SK-N-SH (cell line): ENCODE results near the gene MYD88. TPM values are rescaled to one million over a fixed set of nuclear protein-coding genes. Genes with fewer than 3 reads are reported as not detected.

ENCODE experiments used
- CTCF ChIA-PET: fragments of 300-600, 350-600 bp; formaldehyde crosslinking; extraction: SDS; loops from one replicate; lab custom pipeline; 2021; lab: Yijun Ruan, JAX
- POLR2A ChIA-PET: fragments of 350-600 bp; sonication (Branson Sonifier 250); formaldehyde crosslinking; extraction: SDS; loops from one replicate; lab custom pipeline; 2020; ENCODE audit warnings: antibody characterized with exemption, inconsistent platforms; lab: Yijun Ruan, JAX
- DNase-seq: peaks from one replicate; pipeline ENCODE4 v3.0.0; 2012
- H2AFZ ChIP-seq: fragments of 200-600 bp; sonication (generic); 2 replicates; pipeline ENCODE4 v1.8.1; 2016; ENCODE audit warnings: antibody characterized with exemption, mild to moderate bottlenecking, low read depth
- H3F3A ChIP-seq: fragments of 200-600 bp; sonication (generic); replicated peaks from 2 replicates; pipeline ENCODE3; 2016; ENCODE audit warnings: antibody characterized with exemption, mild to moderate bottlenecking; ENCODE audit not compliant: insufficient read depth
- H3K27ac ChIP-seq, 2 experiments: fragments of 200-500 bp in 1 of 2; fragments of 200-600 bp in 1 of 2; sonication (Bioruptor generic) in 1 of 2; sonication (generic), shearing (Covaris generic) in 1 of 2; 2 replicates each; pipeline versions ENCODE4 v1.5.1 to v1.6.1; 2014 to 2016; ENCODE audit warnings: low read depth in 2 of 2, inconsistent platforms in 1 of 2, low read length in 1 of 2, mild to moderate bottlenecking in 1 of 2, mixed read lengths in 1 of 2
- H3K27me3 ChIP-seq: fragments of 200-600 bp; sonication (generic), shearing (Covaris generic); 2 replicates; pipeline ENCODE4 v1.6.1; 2016; ENCODE audit warnings: mixed run types; ENCODE audit not compliant: insufficient read depth
- H3K36me3 ChIP-seq, 2 experiments: fragments of 200-500 bp in 1 of 2; fragments of 200-600 bp in 1 of 2; sonication (Bioruptor generic) in 1 of 2; sonication (generic) in 1 of 2; replicated peaks in 1 of 2; 2 replicates each; pipeline versions ENCODE3 to v1.5.1; 2014 to 2016; ENCODE audit warnings: low read length in 1 of 2, mild to moderate bottlenecking in 1 of 2; ENCODE audit not compliant: insufficient read depth in 2 of 2, control insufficient read depth in 1 of 2
- H3K4me1 ChIP-seq, 2 experiments: fragments of 200-500 bp in 1 of 2; fragments of 200-600 bp in 1 of 2; sonication (Bioruptor generic) in 1 of 2; sonication (generic), shearing (Covaris generic) in 1 of 2; 2 replicates each; pipeline versions ENCODE4 v1.5.1 to v1.6.1; 2014 to 2016; ENCODE audit warnings: low read depth in 1 of 2, low read length in 1 of 2, mixed run types in 1 of 2; ENCODE audit not compliant: insufficient read depth in 2 of 2, control insufficient read depth in 1 of 2
- H3K4me2 ChIP-seq: fragments of 200-600 bp; sonication (generic), shearing (Covaris generic); 2 replicates; pipeline ENCODE4 v1.6.1; 2017; ENCODE audit warnings: mixed run types
- H3K4me3 ChIP-seq, 2 experiments: fragments of 200-500 bp in 1 of 2; fragments of 200-600 bp in 1 of 2; sonication (Bioruptor generic) in 1 of 2; sonication (generic), shearing (Covaris generic) in 1 of 2; 2 replicates each; pipeline versions ENCODE4 v1.5.1 to v1.8.1; 2014 to 2016; ENCODE audit warnings: low read depth in 2 of 2, inconsistent platforms in 1 of 2, low read length in 1 of 2, mild to moderate bottlenecking in 1 of 2, mixed read lengths in 1 of 2, moderate library complexity in 1 of 2
- H3K79me2 ChIP-seq: fragments of 200-600 bp; sonication (generic); 2 replicates; pipeline ENCODE4 v1.8.1; 2017; ENCODE audit warnings: mild to moderate bottlenecking; ENCODE audit not compliant: insufficient read depth
- H3K9ac ChIP-seq: fragments of 200-600 bp; sonication (generic); 2 replicates; pipeline ENCODE4 v1.6.1; 2017; ENCODE audit warnings: mixed run types
- H3K9me2 ChIP-seq: fragments of 200-600 bp; sonication (generic); 2 replicates; pipeline ENCODE4 v1.6.1; 2017; ENCODE audit warnings: mixed run types
- H3K9me3 ChIP-seq: fragments of 200-600 bp; sonication (generic); 2 replicates; pipeline ENCODE4 v1.6.1; 2017; ENCODE audit warnings: mixed run types, mild to moderate bottlenecking, moderate library complexity
- H4K20me1 ChIP-seq: fragments of 200-600 bp; sonication (generic); 2 replicates; pipeline ENCODE4 v1.6.1; 2017; ENCODE audit warnings: mild to moderate bottlenecking, mixed run types; ENCODE audit not compliant: insufficient read depth
- ELF1 ChIP-seq: IDR thresholded peaks from 2 replicates; pipeline ENCODE4 v1.4.0; 2012
- EP300 ChIP-seq, 2 experiments: IDR thresholded peaks; 2 replicates each; pipeline versions ENCODE4 v1.4.0 to v1.6.1; 2012; ENCODE audit warnings: borderline replicate concordance in 1 of 2, low read depth in 1 of 2, low read length in 1 of 2
- EZH2phosphoT487 ChIP-seq: fragments of 200-600 bp; sonication (generic); IDR thresholded peaks from 2 replicates; pipeline ENCODE4 v1.6.1; 2017; ENCODE audit warnings: low read depth, mixed run types, mild to moderate bottlenecking, antibody characterized with exemption, moderate library complexity, borderline replicate concordance
- FOXJ3 ChIP-seq: sonication (generic); formaldehyde crosslinking; IDR thresholded peaks from 2 replicates; pipeline ENCODE4 v1.5.1; 2020; ENCODE audit warnings: mild to moderate bottlenecking, missing genetic modification reagents
- FOXM1 ChIP-seq: IDR thresholded peaks from 2 replicates; pipeline ENCODE4 v1.4.0; 2012; ENCODE audit warnings: low read depth, mild to moderate bottlenecking
- GABPA ChIP-seq: IDR thresholded peaks from 2 replicates; pipeline ENCODE4 v1.4.0; 2012; ENCODE audit warnings: low read depth, mild to moderate bottlenecking
- GATA2 ChIP-seq: sonication (generic); formaldehyde crosslinking; IDR thresholded peaks from 2 replicates; pipeline ENCODE4 v1.5.0; 2020; ENCODE audit warnings: mild to moderate bottlenecking, missing genetic modification reagents
- IRF3 ChIP-seq: fragments of 150-350 bp; IDR thresholded peaks from 2 replicates; pipeline ENCODE4 v1.6.1; 2016; ENCODE audit warnings: mild to moderate bottlenecking, low read depth, low read length
- MXI1 ChIP-seq: IDR thresholded peaks from 2 replicates; pipeline ENCODE4 v1.6.1; 2012; ENCODE audit warnings: mild to moderate bottlenecking, low read depth, low read length, improper control_type of control experiment
- NFIC ChIP-seq: IDR thresholded peaks from 2 replicates; pipeline ENCODE4 v1.4.0; 2012; ENCODE audit warnings: borderline replicate concordance
- NRF1 ChIP-seq: IDR thresholded peaks from 2 replicates; pipeline ENCODE4 v1.6.1; 2012; ENCODE audit warnings: low read depth, mild to moderate bottlenecking, low read length
- RAD21 ChIP-seq: IDR thresholded peaks from 2 replicates; pipeline ENCODE4 v1.6.1; 2012; ENCODE audit warnings: mild to moderate bottlenecking, low read length
- RCOR1 ChIP-seq: fragments of 150-350 bp; IDR thresholded peaks from 2 replicates; pipeline ENCODE4 v1.6.1; 2017; ENCODE audit warnings: antibody characterized with exemption, low read length
- RFX5 ChIP-seq: IDR thresholded peaks from 2 replicates; pipeline ENCODE4 v1.6.1; 2012; ENCODE audit warnings: mild to moderate bottlenecking, improper control_type of control experiment, low read length
- RXRA ChIP-seq: IDR thresholded peaks from 2 replicates; pipeline ENCODE4 v1.4.0; 2012; ENCODE audit warnings: low read depth, mild to moderate bottlenecking, borderline replicate concordance
- SIN3A ChIP-seq: IDR thresholded peaks from 2 replicates; pipeline ENCODE4 v1.6.1; 2012; ENCODE audit warnings: low read depth, mild to moderate bottlenecking, low read length, moderate library complexity, borderline replicate concordance
- TCF12 ChIP-seq: IDR thresholded peaks from 2 replicates; pipeline ENCODE4 v1.4.0; 2012
- TEAD4 ChIP-seq: IDR thresholded peaks from 2 replicates; pipeline ENCODE4 v1.4.0; 2012; ENCODE audit warnings: mild to moderate bottlenecking, borderline replicate concordance; ENCODE audit not compliant: insufficient read depth
- YY1 ChIP-seq: IDR thresholded peaks from 2 replicates; pipeline ENCODE4 v1.4.0; 2012; ENCODE audit warnings: low read depth, mild to moderate bottlenecking
- WGBS: methylation state at CpG from one replicate; pipeline ENCODE4 v1.1.6; 2017; ENCODE audit warnings: low lambda C conversion rate; 5-methylcytosine and 5-hydroxymethylcytosine counted together
- polyA plus RNA-seq, 3 experiments: library from polyadenylated mRNA; depleted of rRNA; stranded (reverse); fragments of >200 nt; gene quantifications; 2 replicates each; pipeline ENCODE4 v1.2.3, GENCODE V29; 2012
- TF ChIP-seq, protein P1 (sequence below): IDR thresholded peaks from 2 replicates; pipeline ENCODE4 v1.4.0; 2012; ENCODE audit warnings: low read depth
- TF ChIP-seq, protein P2 (sequence below): fragments of 200-600 bp; sonication (generic); IDR thresholded peaks from 2 replicates; pipeline ENCODE4 v1.6.1; 2017; ENCODE audit warnings: antibody characterized with exemption, mild to moderate bottlenecking, moderate library complexity

Gene MYD88
- polyA plus RNA-seq, 1 of the 3 experiments (the other 2 are of a cell fraction), result 24.0 TPM

GRCh38 chr3:38119248-38119544, 19.3 kb upstream of the MYD88 start (continued):
- no peak for TF ChIP-seq EZH2phosphoT487
- no peak for TF ChIP-seq RAD21

GRCh38 chr3:38119821-38120692, 18.4 kb upstream of the MYD88 start:
- Histone ChIP-seq H3F3A (no peaks in the 10 kb centered on the region), H3K27ac (no peak overlapping the region), H2AFZ (no peak overlapping the region), H3K79me2 (no peaks in the 10 kb centered on the region), H3K9ac (no peak overlapping the region), H3K4me3 (no peak overlapping the region), H3K9me2 (no peaks in the 10 kb centered on the region), H3K4me1 (no peaks in the 10 kb centered on the region), H3K9me3 (no peaks in the 10 kb centered on the region), H3K36me3 (peaks cover 0 to 25% of the 10 kb centered on the region in 2 experiments), H3K27me3 (no peaks in the 10 kb centered on the region), H4K20me1 (no peaks in the 10 kb centered on the region), H3K4me2 (no peak overlapping the region)
- WGBS, result 98% methylated on average over 5 of the region's 7 CpGs
- POLR2A ChIA-PET, result interaction anchor here (0.8 to 1.9 kb wide), 2 partner anchors 81 to 224 kb away, joined by 4 read pairs; no protein-coding TSS in a partner anchor
- no peak for DNase-seq
- CTCF ChIA-PET, result interaction anchor here (0.7 to 4.8 kb wide), 6 partner anchors 8 to 531 kb away, joined by 4 to 27 read pairs (median 8); partner anchors contain the start of gene XYLB
- TF ChIP-seq YY1 (no peak), NRF1 (no peak), NFIC (no peak), RAD21 (no peak), GATA2 (no peak), ELF1 (no peak), SIN3A (no peak), EZH2phosphoT487 (no peak), MXI1 (no peak), GABPA (no peak), RCOR1 (no peak), IRF3 (no peak), TCF12 (no peak)

DNA sequence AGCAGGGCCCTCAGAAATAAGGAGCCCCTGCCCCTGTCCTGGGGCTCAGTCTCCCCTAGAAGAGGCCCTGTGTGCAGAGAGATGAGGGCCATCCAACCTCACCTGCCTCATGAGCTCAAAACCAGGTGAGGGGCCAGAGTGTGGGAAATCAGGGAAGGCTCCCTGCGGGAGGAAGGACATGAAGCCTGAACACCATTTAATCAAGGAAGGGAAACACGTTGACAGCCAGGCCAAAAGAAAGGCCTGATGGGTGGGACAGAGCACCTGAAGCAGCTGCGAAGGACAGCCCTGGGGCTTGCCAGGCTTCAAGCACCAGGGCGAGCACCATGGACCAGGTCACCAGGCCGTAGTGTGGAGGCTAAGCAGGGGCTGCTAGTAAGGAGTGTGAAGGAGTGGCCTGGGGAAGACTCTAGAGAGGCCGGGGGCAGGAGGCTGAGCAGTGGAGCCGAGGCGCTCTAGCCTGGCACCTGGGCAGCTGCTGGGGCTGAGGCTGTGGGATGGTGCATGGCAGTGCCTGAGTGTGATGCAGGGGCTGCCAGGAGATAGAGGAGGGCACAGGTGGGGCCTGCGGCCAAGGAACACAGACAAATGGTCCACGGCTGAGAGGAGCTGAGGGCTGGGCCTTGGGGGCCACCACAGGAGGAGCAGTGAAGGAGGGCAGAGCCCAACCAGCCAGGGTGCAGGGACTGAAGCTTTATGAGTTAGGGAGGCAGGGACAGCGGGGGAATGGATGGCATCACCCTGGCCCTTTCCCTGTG, 17.6 kb upstream of the MYD88 start:
- H4K20me1 ChIP-seq, result no peaks in the 10 kb centered on the region
- no peaks in the 10 kb centered on the region for H3F3A ChIP-seq
- H3K4me1 ChIP-seq, result no peaks in the 10 kb centered on the region
- H3K27ac ChIP-seq, result no peak overlapping the region
- WGBS, result 88% methylated on average over 10 of the region's 11 CpGs
- ChIA-PET CTCF (interaction anchor here (1.2 to 4.8 kb wide), 6 partner anchors 12 to 530 kb away, joined by 3 to 27 read pairs (median 5); partner anchors contain the start of gene XYLB), POLR2A (interaction anchor here (1.0 kb wide), 1 partner anchor 16 kb away, joined by 3 read pairs; the partner anchor contains the start of gene ACAA1)
- H3K9me3 ChIP-seq, result no peaks in the 10 kb centered on the region
- H3K27me3 ChIP-seq, result no peaks in the 10 kb centered on the region
- no peak overlapping the region for H3K4me3 ChIP-seq
- peaks cover 0 to 33% of the 10 kb centered on the region in 2 experiments for H3K36me3 ChIP-seq
- TF ChIP-seq TEAD4, result no peak
- no peak for TF ChIP-seq RXRA
- TF ChIP-seq NRF1, result no peak
- TF ChIP-seq FOXM1, result no peak
- TF ChIP-seq FOXJ3 (CRISPR knock-in tag), result no peak
- no peak for TF ChIP-seq GATA2
- TF ChIP-seq, protein P1, sequence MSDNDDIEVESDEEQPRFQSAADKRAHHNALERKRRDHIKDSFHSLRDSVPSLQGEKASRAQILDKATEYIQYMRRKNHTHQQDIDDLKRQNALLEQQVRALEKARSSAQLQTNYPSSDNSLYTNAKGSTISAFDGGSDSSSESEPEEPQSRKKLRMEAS, result no peak
- TF ChIP-seq, protein P2, sequence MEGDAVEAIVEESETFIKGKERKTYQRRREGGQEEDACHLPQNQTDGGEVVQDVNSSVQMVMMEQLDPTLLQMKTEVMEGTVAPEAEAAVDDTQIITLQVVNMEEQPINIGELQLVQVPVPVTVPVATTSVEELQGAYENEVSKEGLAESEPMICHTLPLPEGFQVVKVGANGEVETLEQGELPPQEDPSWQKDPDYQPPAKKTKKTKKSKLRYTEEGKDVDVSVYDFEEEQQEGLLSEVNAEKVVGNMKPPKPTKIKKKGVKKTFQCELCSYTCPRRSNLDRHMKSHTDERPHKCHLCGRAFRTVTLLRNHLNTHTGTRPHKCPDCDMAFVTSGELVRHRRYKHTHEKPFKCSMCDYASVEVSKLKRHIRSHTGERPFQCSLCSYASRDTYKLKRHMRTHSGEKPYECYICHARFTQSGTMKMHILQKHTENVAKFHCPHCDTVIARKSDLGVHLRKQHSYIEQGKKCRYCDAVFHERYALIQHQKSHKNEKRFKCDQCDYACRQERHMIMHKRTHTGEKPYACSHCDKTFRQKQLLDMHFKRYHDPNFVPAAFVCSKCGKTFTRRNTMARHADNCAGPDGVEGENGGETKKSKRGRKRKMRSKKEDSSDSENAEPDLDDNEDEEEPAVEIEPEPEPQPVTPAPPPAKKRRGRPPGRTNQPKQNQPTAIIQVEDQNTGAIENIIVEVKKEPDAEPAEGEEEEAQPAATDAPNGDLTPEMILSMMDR, result no peak
- no peak for TF ChIP-seq RFX5
- no peak for TF ChIP-seq RCOR1
- TF ChIP-seq EP300 (IDR thresholded peaks at IDR 0.05; ENCODE audit: borderline replicate concordance in 1 of 2, low read depth in 1 of 2, low read length in 1 of 2), result no peak
- no peaks in the 10 kb centered on the region for H3K79me2 ChIP-seq
- H3K4me2 ChIP-seq, result no peak overlapping the region
- H3K9me2 ChIP-seq, result no peaks in the 10 kb centered on the region
- DNase-seq, result no peak
- no peak overlapping the region for H2AFZ ChIP-seq
- H3K9ac ChIP-seq, result no peak overlapping the region
